ENCODE results near the gene HNF4A.

Gene HNF4A

DNA sequence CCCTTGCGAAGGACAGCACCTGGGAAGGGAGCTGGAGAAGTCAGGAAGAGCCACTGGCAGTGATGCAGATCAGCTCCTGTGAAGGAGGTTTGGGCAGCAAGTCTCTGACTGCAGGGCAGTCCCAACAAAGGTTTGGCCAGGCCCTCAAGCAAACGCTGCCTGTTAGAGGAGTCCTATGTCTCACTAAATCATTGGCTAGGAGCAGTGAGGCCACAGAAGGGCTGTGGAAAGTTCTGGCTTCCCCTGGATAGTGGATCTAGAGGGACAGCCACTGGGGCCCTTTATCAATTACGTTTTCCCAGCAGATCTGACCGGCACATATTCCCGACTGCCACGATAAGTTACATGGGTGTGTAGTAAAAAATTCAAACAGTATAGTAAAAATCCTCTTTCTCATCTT, 122.7 kb downstream of the HNF4A start:
- no peak overlapping the region for H3K4me3 ChIP-seq (ENCODE audit: low read depth, low read length)
- TF ChIP-seq, protein P1, sequence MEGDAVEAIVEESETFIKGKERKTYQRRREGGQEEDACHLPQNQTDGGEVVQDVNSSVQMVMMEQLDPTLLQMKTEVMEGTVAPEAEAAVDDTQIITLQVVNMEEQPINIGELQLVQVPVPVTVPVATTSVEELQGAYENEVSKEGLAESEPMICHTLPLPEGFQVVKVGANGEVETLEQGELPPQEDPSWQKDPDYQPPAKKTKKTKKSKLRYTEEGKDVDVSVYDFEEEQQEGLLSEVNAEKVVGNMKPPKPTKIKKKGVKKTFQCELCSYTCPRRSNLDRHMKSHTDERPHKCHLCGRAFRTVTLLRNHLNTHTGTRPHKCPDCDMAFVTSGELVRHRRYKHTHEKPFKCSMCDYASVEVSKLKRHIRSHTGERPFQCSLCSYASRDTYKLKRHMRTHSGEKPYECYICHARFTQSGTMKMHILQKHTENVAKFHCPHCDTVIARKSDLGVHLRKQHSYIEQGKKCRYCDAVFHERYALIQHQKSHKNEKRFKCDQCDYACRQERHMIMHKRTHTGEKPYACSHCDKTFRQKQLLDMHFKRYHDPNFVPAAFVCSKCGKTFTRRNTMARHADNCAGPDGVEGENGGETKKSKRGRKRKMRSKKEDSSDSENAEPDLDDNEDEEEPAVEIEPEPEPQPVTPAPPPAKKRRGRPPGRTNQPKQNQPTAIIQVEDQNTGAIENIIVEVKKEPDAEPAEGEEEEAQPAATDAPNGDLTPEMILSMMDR (IDR thresholded peaks at IDR 0.05; ENCODE audit: borderline replicate concordance, insufficient read depth, low read depth, low read length): no peak

- TF ChIP-seq, protein P1 (IDR thresholded peaks at IDR 0.05; ENCODE audit: borderline replicate concordance, insufficient read depth, low read depth, low read length): no peak
- H3K4me3 ChIP-seq (ENCODE audit: low read depth, low read length): no peak overlapping the region
Measured at GRCh38 chr20:44479643-44480042, 124.1 kb downstream of the HNF4A start.

- H3K4me3 ChIP-seq (ENCODE audit: low read depth, low read length): no peak overlapping the region
Measured at GRCh38 chr20:44480097-44480496, 124.6 kb downstream of the HNF4A start.

DNA sequence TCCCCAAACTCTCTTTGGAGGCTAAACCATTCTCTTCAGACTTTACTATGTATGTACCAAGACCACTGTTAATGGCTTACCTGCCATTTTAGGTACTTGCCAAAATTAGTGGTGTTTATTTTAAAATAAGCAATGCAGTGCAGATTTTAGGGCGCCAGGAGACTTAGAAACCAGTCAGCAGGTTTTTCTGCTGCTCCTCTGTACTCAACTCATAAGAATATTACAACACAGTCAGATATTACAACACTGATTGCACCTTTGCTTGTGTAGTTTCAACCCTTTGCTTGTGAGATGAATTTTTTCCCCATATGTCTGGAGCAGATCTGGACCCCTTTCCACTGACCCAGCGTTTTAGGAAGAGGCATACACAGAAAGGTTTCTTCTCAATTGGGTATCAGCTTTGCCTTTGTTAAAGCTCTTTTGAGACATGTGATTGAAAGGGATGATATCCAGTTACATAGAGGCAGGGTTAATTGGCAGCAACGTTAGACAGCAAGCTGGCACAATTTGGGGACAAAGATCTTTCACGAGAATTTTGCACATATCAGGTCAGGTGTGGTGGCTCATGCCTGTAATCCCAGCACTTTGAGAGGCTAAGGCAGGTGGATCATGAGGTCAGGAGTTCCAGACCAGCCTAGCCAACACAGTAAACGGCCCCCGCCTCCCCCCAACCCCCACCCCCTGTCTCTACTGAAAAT, 126.4 kb downstream of the HNF4A start:
- H3K4me3 ChIP-seq (ENCODE audit: low read depth, low read length): no peak overlapping the region
- TF ChIP-seq, protein P1 (IDR thresholded peaks at IDR 0.05; ENCODE audit: borderline replicate concordance, insufficient read depth, low read depth, low read length): no peak

More at GRCh38 chr20:44480097-44480496, 124.6 kb downstream of the HNF4A start:
- TF ChIP-seq, protein P1 (IDR thresholded peaks at IDR 0.05; ENCODE audit: borderline replicate concordance, insufficient read depth, low read depth, low read length): no peak

- TF ChIP-seq, protein P1 (IDR thresholded peaks at IDR 0.05; ENCODE audit: borderline replicate concordance, insufficient read depth, low read depth, low read length): no peak
- no peak overlapping the region for H3K4me3 ChIP-seq (ENCODE audit: low read depth, low read length)
Measured at GRCh38 chr20:44483112-44483511, 127.6 kb downstream of the HNF4A start.

Data from GM12875 (cell line).